NCI-H2171 treated with DMSO at 0.1 percent for 48 hours (cell line): ENCODE measurements around the gene TTC39A.

ENCODE experiments used
- DNase-seq: peaks from one replicate; lab custom pipeline; 2025; lab: John Stamatoyannopoulos, UW

The TTC39A gene

GRCh38 chr1:51330331-51331201 lies at the start of gene TTC39A:
TTC39A (minus strand) TSS chr1:51330562; CDS start chr1:51330477, 85 bp downstream.
- peak; percentile 35 for DNase-seq

- no peak for DNase-seq
Observed at GRCh38 chr1:51378871-51379270, 48.5 kb upstream of the TTC39A start.

- no peak for DNase-seq
Observed at GRCh38 chr1:51373898-51374297, 43.5 kb upstream of the TTC39A start.

- no peak for DNase-seq
Observed at GRCh38 chr1:51372561-51372960, 42.2 kb upstream of the TTC39A start.

GRCh38 chr1:51369171-51369570 lies 38.8 kb upstream of the TTC39A start:
- no peak for DNase-seq

GRCh38 chr1:51365774-51366173 lies 35.4 kb upstream of the TTC39A start:
- DNase-seq, result no peak

GRCh38 chr1:51359879-51360278 lies 29.5 kb upstream of the TTC39A start:
- DNase-seq, result no peak

- DNase-seq, result no peak
Observed at GRCh38 chr1:51355382-51355781, 25.0 kb upstream of the TTC39A start.

- DNase-seq, result no peak
Observed at GRCh38 chr1:51354416-51354815, 24.1 kb upstream of the TTC39A start.

GRCh38 chr1:51351907-51352306 lies 21.5 kb upstream of the TTC39A start:
- DNase-seq, result no peak

- DNase-seq, result no peak
Observed at GRCh38 chr1:51349862-51350261, 19.5 kb upstream of the TTC39A start.

- no peak for DNase-seq
Observed at GRCh38 chr1:51348147-51348527, 17.8 kb upstream of the TTC39A start.

- DNase-seq, result no peak
Observed at GRCh38 chr1:51347398-51348146, 17.2 kb upstream of the TTC39A start.

- DNase-seq, result no peak
Observed at GRCh38 chr1:51346086-51346942, 16.0 kb upstream of the TTC39A start.

GRCh38 chr1:51345300-51345687 lies 14.9 kb upstream of the TTC39A start:
- DNase-seq, result no peak

- DNase-seq, result no peak
Observed at GRCh38 chr1:51344602-51345299, 14.4 kb upstream of the TTC39A start.

GRCh38 chr1:51344276-51344601 lies 13.9 kb upstream of the TTC39A start:
- DNase-seq, result no peak

- DNase-seq, result no peak
Observed at GRCh38 chr1:51343624-51344023, 13.3 kb upstream of the TTC39A start.

- no peak for DNase-seq
Observed at GRCh38 chr1:51342591-51343206, 12.3 kb upstream of the TTC39A start.

GRCh38 chr1:51341876-51342496 lies 11.6 kb upstream of the TTC39A start:
- peak; percentile 23 for DNase-seq

- DNase-seq, result no peak
Observed at GRCh38 chr1:51340380-51340779, 10.0 kb upstream of the TTC39A start.
